K562 (cell line): ENCODE data around the gene NDUFAF8. TPM values are rescaled to one million over a fixed set of nuclear protein-coding genes. Genes with fewer than 3 reads are reported as not detected.

Experiments
- BCOR ChIP-seq: fragments of 450-650 bp; IDR thresholded peaks from 2 replicates; pipeline ENCODE4 v1.6.1; 2016
- COPS2 ChIP-seq: fragments of 450-650 bp; conservative IDR thresholded peaks from 2 replicates; pipeline ENCODE4 v1.6.1; 2016; ENCODE audit warnings: mild to moderate bottlenecking, moderate library complexity
- CTCF ChIP-seq, 3 experiments: IDR thresholded peaks in 2 of 3; conservative IDR thresholded peaks in 1 of 3; 2 replicates each; pipeline ENCODE4 v1.5.1; 2011 to 2012; ENCODE audit warnings: low read length in 3 of 3, mild to moderate bottlenecking in 3 of 3, control low read depth in 2 of 3, improper control_type of control experiment in 1 of 3, inconsistent platforms in 1 of 3, low read depth in 1 of 3, mixed read lengths in 1 of 3, moderate library complexity in 1 of 3; ENCODE audit not compliant: insufficient read depth in 2 of 3
- ELF1 ChIP-seq: fragments of 200-800 bp; sonication (Bioruptor generic); IDR thresholded peaks from 2 replicates; pipeline ENCODE4 v1.6.1; 2016; ENCODE audit warnings: missing genetic modification characterization, missing compliant biosample characterization
- ELF4 ChIP-seq: fragments of 450-650 bp; formaldehyde crosslinking; IDR thresholded peaks from 2 replicates; pipeline ENCODE4 v1.4.0; 2022; ENCODE audit warnings: missing genetic modification characterization
- HLTF ChIP-seq: fragments of 450-650 bp; IDR thresholded peaks from 2 replicates; pipeline ENCODE4 v1.6.1; 2016
- HNRNPLL ChIP-seq: fragments of 200-400 bp; formaldehyde crosslinking; IDR thresholded peaks from 2 replicates; pipeline ENCODE4 v1.6.1; 2017; ENCODE audit warnings: low read length, low read depth, mild to moderate bottlenecking; ENCODE audit not compliant: poor library complexity, severe bottlenecking
- LEF1 ChIP-seq: fragments of 450-650 bp; IDR thresholded peaks from 2 replicates; pipeline ENCODE4 v1.6.1; 2016; ENCODE audit warnings: mild to moderate bottlenecking
- NFATC3 ChIP-seq: fragments of 450-650 bp; IDR thresholded peaks from 2 replicates; pipeline ENCODE4 v1.6.1; 2017; ENCODE audit warnings: mild to moderate bottlenecking
- POLR2AphosphoS5 ChIP-seq: IDR thresholded peaks from 2 replicates; pipeline ENCODE4 v1.6.1; 2011; ENCODE audit warnings: mild to moderate bottlenecking, low read depth, low read length, moderate library complexity; ENCODE audit not compliant: control insufficient read depth, insufficient read depth
- ZNF143 ChIP-seq: sonication (generic); formaldehyde crosslinking; IDR thresholded peaks from 2 replicates; pipeline ENCODE4 v1.9.0; 2022; ENCODE audit warnings: mild to moderate bottlenecking, missing genetic modification reagents
- ZNF263 ChIP-seq: sonication (generic); formaldehyde crosslinking; IDR thresholded peaks from 2 replicates; pipeline ENCODE4 v1.8.0; 2022; ENCODE audit warnings: mild to moderate bottlenecking, missing genetic modification reagents, borderline replicate concordance
- polyA plus RNA-seq, 8 experiments: library from polyadenylated mRNA; depleted of rRNA in 4 of 8; stranded (reverse) in 5 of 8; unstranded in 3 of 8; fragments of >200 nt; fragmentation: Nextera tagmentation in 2 of 8; fragmentation: Illumina TruSeq in 1 of 8; extraction: Ambion mirVana in 2 of 8; extraction: Trizol in 1 of 8; gene quantifications; 2 replicates each; pipeline versions ENCODE4 v1.2.1 to v1.2.3, GENCODE V29; 2011 to 2014; ENCODE audit warnings: inconsistent platforms in 1 of 8, missing spikeins in 1 of 8
- total RNA-seq, 7 experiments: library from RNA; depleted of rRNA in 6 of 7; stranded (reverse); fragments of >200 nt in 6 of 7; fragmentation: Illumina TruSeq in 2 of 7; extraction: Trizol in 2 of 7; gene quantifications; 2 replicates each; pipeline versions ENCODE4 v1.2.1 to v1.2.3, GENCODE V29; 2011 to 2021; ENCODE audit warnings: low replicate concordance in 1 of 7
- TF ChIP-seq, protein P1 (sequence below): fragments of 450-650 bp; IDR thresholded peaks from 2 replicates; pipeline ENCODE4 v1.6.1; 2016; ENCODE audit warnings: missing biosample characterization, missing genetic modification characterization
- TF ChIP-seq, protein P2 (sequence below), 2 experiments: IDR thresholded peaks in 1 of 2; conservative IDR thresholded peaks in 1 of 2; 2 replicates each; pipeline ENCODE4 v1.6.1; 2016; ENCODE audit warnings: low read depth in 2 of 2, mild to moderate bottlenecking in 1 of 2, missing compliant biosample characterization in 1 of 2, missing genetic modification characterization in 1 of 2, moderate library complexity in 1 of 2
- TF ChIP-seq, protein P3 (sequence below): fragments of 200-800 bp; sonication (Bioruptor generic); IDR thresholded peaks from 2 replicates; pipeline ENCODE4 v1.6.1; 2017; ENCODE audit warnings: missing genetic modification characterization, missing compliant biosample characterization

NDUFAF8 gene
- total and polyA plus RNA-seq, 9 of the 15 experiments (the other 6 are each of a cell fraction or from before 2014, with no cell fraction given), result 13.5 to 144 (median 90.0) TPM

GRCh38 chr17:81238815-81239713 is at the start of gene NDUFAF8, which contains the start of gene TEPSIN (continued):
- TF ChIP-seq POLR2AphosphoS5, result peak; percentile 60
- peak; percentile 6; the same call in 1 of the 2 replicates for TF ChIP-seq ELF4 (CRISPR knock-in tag)
- no peak for TF ChIP-seq BCOR
- peak; percentile 76 for TF ChIP-seq HNRNPLL
- no peak for TF ChIP-seq HLTF
- peak; percentile 100 for TF ChIP-seq ELF1 (tag)
- TF ChIP-seq, protein P1, sequence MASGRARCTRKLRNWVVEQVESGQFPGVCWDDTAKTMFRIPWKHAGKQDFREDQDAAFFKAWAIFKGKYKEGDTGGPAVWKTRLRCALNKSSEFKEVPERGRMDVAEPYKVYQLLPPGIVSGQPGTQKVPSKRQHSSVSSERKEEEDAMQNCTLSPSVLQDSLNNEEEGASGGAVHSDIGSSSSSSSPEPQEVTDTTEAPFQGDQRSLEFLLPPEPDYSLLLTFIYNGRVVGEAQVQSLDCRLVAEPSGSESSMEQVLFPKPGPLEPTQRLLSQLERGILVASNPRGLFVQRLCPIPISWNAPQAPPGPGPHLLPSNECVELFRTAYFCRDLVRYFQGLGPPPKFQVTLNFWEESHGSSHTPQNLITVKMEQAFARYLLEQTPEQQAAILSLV (tag), result no peak
- TF ChIP-seq CTCF (IDR thresholded peaks at IDR 0.05 in 2 of 3, conservative IDR thresholded peaks at IDR 0.05 in 1 of 3; ENCODE audit: insufficient read depth in 2 of 3, low read depth in 1 of 3, low read length in 3 of 3), result no peak
- no peak for TF ChIP-seq COPS2
- peak; percentile 82 for TF ChIP-seq ZNF263 (CRISPR knock-in tag)
- TF ChIP-seq, protein P2, sequence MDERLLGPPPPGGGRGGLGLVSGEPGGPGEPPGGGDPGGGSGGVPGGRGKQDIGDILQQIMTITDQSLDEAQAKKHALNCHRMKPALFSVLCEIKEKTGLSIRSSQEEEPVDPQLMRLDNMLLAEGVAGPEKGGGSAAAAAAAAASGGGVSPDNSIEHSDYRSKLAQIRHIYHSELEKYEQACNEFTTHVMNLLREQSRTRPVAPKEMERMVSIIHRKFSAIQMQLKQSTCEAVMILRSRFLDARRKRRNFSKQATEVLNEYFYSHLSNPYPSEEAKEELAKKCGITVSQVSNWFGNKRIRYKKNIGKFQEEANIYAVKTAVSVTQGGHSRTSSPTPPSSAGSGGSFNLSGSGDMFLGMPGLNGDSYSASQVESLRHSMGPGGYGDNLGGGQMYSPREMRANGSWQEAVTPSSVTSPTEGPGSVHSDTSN (CRISPR knock-in tag; IDR thresholded peaks at IDR 0.05; ENCODE audit: low read depth), result peak; percentile 81
- TF ChIP-seq, protein P2 (tag; conservative IDR thresholded peaks at IDR 0.05; ENCODE audit: low read depth), result peak; percentile 100
- TF ChIP-seq ZNF143 (CRISPR knock-in tag), result no peak
- TF ChIP-seq LEF1, result peak; percentile 79
- no peak for TF ChIP-seq NFATC3
- TF ChIP-seq, protein P3, sequence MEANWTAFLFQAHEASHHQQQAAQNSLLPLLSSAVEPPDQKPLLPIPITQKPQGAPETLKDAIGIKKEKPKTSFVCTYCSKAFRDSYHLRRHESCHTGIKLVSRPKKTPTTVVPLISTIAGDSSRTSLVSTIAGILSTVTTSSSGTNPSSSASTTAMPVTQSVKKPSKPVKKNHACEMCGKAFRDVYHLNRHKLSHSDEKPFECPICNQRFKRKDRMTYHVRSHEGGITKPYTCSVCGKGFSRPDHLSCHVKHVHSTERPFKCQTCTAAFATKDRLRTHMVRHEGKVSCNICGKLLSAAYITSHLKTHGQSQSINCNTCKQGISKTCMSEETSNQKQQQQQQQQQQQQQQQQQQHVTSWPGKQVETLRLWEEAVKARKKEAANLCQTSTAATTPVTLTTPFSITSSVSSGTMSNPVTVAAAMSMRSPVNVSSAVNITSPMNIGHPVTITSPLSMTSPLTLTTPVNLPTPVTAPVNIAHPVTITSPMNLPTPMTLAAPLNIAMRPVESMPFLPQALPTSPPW (CRISPR knock-in tag), result peak; percentile 62
